Measurements from ENCODE around the gene PICALM. TPM values are rescaled to one million over a fixed set of nuclear protein-coding genes. Genes with fewer than 3 reads are reported as not detected.

The PICALM gene
- total and polyA plus RNA-seq, 2 of the 8 experiments (the other 6 are each of a cell fraction or from before 2014, with no cell fraction given): 69.4 to 71.3 TPM

GRCh38 chr11:86081455-86081854 is 12.6 kb upstream of the PICALM start (continued):
- no peak for TF ChIP-seq EP300 (IDR thresholded peaks at IDR 0.05; ENCODE audit: borderline replicate concordance in 1 of 2, low read depth in 2 of 2, low read length in 2 of 2)
- no peak for TF ChIP-seq POLR2A (IDR thresholded peaks at IDR 0.05; ENCODE audit: control extremely low read depth in 1 of 2, low read depth in 2 of 2, low read length in 2 of 2)
- no peak for TF ChIP-seq RBBP5 (IDR thresholded peaks at IDR 0.05; ENCODE audit: borderline replicate concordance, low read depth, low read length)
- TF ChIP-seq TBP (IDR thresholded peaks at IDR 0.05; ENCODE audit: low read depth, low read length): no peak
- no peak for TF ChIP-seq KDM5A (IDR thresholded peaks at IDR 0.05; ENCODE audit: low read length)
- TF ChIP-seq EZH2 (IDR thresholded peaks at IDR 0.05; ENCODE audit: low read depth, low read length, severe bottlenecking): no peak
- TF ChIP-seq, protein P1, sequence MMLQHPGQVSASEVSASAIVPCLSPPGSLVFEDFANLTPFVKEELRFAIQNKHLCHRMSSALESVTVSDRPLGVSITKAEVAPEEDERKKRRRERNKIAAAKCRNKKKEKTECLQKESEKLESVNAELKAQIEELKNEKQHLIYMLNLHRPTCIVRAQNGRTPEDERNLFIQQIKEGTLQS (IDR thresholded peaks at IDR 0.05; ENCODE audit: insufficient read depth, low read depth, low read length): no peak
- TF ChIP-seq CEBPB (IDR thresholded peaks at IDR 0.05; ENCODE audit: low read depth, low read length): no peak
- no peak for TF ChIP-seq SIRT6 (IDR thresholded peaks at IDR 0.05; ENCODE audit: low read length)
- TF ChIP-seq RAD21 (IDR thresholded peaks at IDR 0.05 in 1 of 2, conservative IDR thresholded peaks at IDR 0.05 in 1 of 2; ENCODE audit: low read depth in 2 of 2, low read length in 2 of 2): no peak
- no peak for TF ChIP-seq POLR2AphosphoS5 (IDR thresholded peaks at IDR 0.05; ENCODE audit: low read depth, low read length)
- no peak for TF ChIP-seq FOSL1 (IDR thresholded peaks at IDR 0.05; ENCODE audit: insufficient read depth, low read depth, low read length)
- TF ChIP-seq, protein P2, sequence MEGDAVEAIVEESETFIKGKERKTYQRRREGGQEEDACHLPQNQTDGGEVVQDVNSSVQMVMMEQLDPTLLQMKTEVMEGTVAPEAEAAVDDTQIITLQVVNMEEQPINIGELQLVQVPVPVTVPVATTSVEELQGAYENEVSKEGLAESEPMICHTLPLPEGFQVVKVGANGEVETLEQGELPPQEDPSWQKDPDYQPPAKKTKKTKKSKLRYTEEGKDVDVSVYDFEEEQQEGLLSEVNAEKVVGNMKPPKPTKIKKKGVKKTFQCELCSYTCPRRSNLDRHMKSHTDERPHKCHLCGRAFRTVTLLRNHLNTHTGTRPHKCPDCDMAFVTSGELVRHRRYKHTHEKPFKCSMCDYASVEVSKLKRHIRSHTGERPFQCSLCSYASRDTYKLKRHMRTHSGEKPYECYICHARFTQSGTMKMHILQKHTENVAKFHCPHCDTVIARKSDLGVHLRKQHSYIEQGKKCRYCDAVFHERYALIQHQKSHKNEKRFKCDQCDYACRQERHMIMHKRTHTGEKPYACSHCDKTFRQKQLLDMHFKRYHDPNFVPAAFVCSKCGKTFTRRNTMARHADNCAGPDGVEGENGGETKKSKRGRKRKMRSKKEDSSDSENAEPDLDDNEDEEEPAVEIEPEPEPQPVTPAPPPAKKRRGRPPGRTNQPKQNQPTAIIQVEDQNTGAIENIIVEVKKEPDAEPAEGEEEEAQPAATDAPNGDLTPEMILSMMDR (IDR thresholded peaks at IDR 0.05; ENCODE audit: control extremely low read depth in 1 of 3, insufficient read depth in 1 of 3, low read depth in 1 of 3, low read length in 3 of 3): no peak
- no peak for TF ChIP-seq SP1 (IDR thresholded peaks at IDR 0.05; ENCODE audit: low read depth, low read length)
- TF ChIP-seq RFX5 (IDR thresholded peaks at IDR 0.05; ENCODE audit: borderline replicate concordance, low read depth, low read length): no peak
- no peak for TF ChIP-seq TCF12 (IDR thresholded peaks at IDR 0.05; ENCODE audit: low read depth, low read length)
- no peak for TF ChIP-seq RXRA (IDR thresholded peaks at IDR 0.05; ENCODE audit: insufficient read depth, low read depth, low read length)
- no peak for TF ChIP-seq NRF1 (IDR thresholded peaks at IDR 0.05; ENCODE audit: low read depth, low read length)

Data from H1 (cell line).